Left lobe of liver (tissue), 2 donors: Measurements from ENCODE around the gene VMAC. TPM values are rescaled to one million over a fixed set of nuclear protein-coding genes. Genes with fewer than 3 reads are reported as not detected.
A peak's percentile ranks its signal among the peaks of the same experiment; 100 is the strongest.

Source experiments
- ATAC-seq: fragments of 200-7000 bp; cut with Tn5 transposase; one replicate; pipeline ENCODE4 v1.9.1; 2020; ENCODE audit warnings: mild to moderate bottlenecking, moderate library complexity
- DNase-seq: peaks from one replicate; pipeline ENCODE4 v3.0.0-alpha.2; 2020; ENCODE audit warnings: low spot score
- total RNA-seq: library from RNA; stranded (reverse); gene quantifications from one replicate; pipeline ENCODE4 v1.2.1, GENCODE V29; 2021
- donor health status: DM: no; HTN: no; CAD: no; lungs with moderate emphysema.
- donor health status: DM: no; HTN: yes; CAD: no.

The VMAC gene
- total RNA-seq, 1 donor from 2014 or later, result 3.9 TPM

GRCh38 chr19:5927441-5927821 is 22.8 kb downstream of the VMAC start:
- no peak for DNase-seq
- ATAC-seq, result no peak

- ATAC-seq, result no peak
- DNase-seq, result no peak
These were observed 24.5 kb downstream of the VMAC start for GRCh38 chr19:5929179-5929578.

GRCh38 chr19:5929625-5930024 is 25.0 kb downstream of the VMAC start:
- no peak for DNase-seq
- no peak for ATAC-seq

- no peak for ATAC-seq
These were observed 26.6 kb downstream of the VMAC start for GRCh38 chr19:5931251-5931650.

GRCh38 chr19:5932146-5932545 is 27.5 kb downstream of the VMAC start:
- DNase-seq, result no peak

More at GRCh38 chr19:5931251-5931650, 26.6 kb downstream of the VMAC start:
- no peak for DNase-seq

GRCh38 chr19:5932609-5933262 is 28.1 kb downstream of the VMAC start:
- no peak for ATAC-seq
- DNase-seq, result no peak

More at GRCh38 chr19:5932146-5932545, 27.5 kb downstream of the VMAC start:
- ATAC-seq, result no peak

GRCh38 chr19:5933391-5934068 is 28.9 kb downstream of the VMAC start:
- ATAC-seq (no peak), DNase-seq (no peak)

- no peak for ATAC-seq
These were observed 29.4 kb downstream of the VMAC start for GRCh38 chr19:5934069-5934401.

GRCh38 chr19:5934774-5935472 is 30.3 kb downstream of the VMAC start:
- ATAC-seq (no peak), DNase-seq (no peak)

More at GRCh38 chr19:5934069-5934401, 29.4 kb downstream of the VMAC start:
- DNase-seq, result no peak

- no peak for DNase-seq
- ATAC-seq, result no peak
These were observed 31.0 kb downstream of the VMAC start for GRCh38 chr19:5935473-5936291.

GRCh38 chr19:5936292-5936592 is 31.6 kb downstream of the VMAC start:
- no peak for DNase-seq
- peak; percentile 54 for ATAC-seq

- ATAC-seq, result no peak
- DNase-seq, result no peak
These were observed 32.9 kb downstream of the VMAC start for GRCh38 chr19:5937550-5937949.

- no peak for ATAC-seq
These were observed 35.9 kb downstream of the VMAC start for GRCh38 chr19:5940260-5941208.

GRCh38 chr19:5941673-5942072 is 37.0 kb downstream of the VMAC start:
- ATAC-seq (peak; percentile 71), DNase-seq (no peak)

More at GRCh38 chr19:5940260-5941208, 35.9 kb downstream of the VMAC start:
- no peak for DNase-seq

- ATAC-seq (no peak), DNase-seq (no peak)
These were observed 38.4 kb downstream of the VMAC start for GRCh38 chr19:5943045-5943444.

GRCh38 chr19:5943623-5944022 is 39.0 kb downstream of the VMAC start:
- ATAC-seq, result no peak
- no peak for DNase-seq

GRCh38 chr19:5947435-5947834 is 42.8 kb downstream of the VMAC start:
- peak; percentile 18 for ATAC-seq
- no peak for DNase-seq

GRCh38 chr19:5948752-5949564 is 44.3 kb downstream of the VMAC start:
- DNase-seq, result no peak
- peak; percentile 78 for ATAC-seq

GRCh38 chr19:5949792-5950305 is 45.2 kb downstream of the VMAC start:
- no peak for ATAC-seq

More at GRCh38 chr19:5949792-5950305, 45.2 kb downstream of the VMAC start:
- no peak for DNase-seq
